Activated CD4-positive, CD25-positive, alpha-beta regulatory T cell treated with anti-CD3 and anti-CD28 coated beads, Interleukin-2, amount 50 U/mL, for 72 hours (primary cell): ENCODE data around the gene NISCH.

Experiments used
- DNase-seq: peaks from one replicate; pipeline ENCODE4 v3.0.0; 2021

NISCH gene

DNA sequence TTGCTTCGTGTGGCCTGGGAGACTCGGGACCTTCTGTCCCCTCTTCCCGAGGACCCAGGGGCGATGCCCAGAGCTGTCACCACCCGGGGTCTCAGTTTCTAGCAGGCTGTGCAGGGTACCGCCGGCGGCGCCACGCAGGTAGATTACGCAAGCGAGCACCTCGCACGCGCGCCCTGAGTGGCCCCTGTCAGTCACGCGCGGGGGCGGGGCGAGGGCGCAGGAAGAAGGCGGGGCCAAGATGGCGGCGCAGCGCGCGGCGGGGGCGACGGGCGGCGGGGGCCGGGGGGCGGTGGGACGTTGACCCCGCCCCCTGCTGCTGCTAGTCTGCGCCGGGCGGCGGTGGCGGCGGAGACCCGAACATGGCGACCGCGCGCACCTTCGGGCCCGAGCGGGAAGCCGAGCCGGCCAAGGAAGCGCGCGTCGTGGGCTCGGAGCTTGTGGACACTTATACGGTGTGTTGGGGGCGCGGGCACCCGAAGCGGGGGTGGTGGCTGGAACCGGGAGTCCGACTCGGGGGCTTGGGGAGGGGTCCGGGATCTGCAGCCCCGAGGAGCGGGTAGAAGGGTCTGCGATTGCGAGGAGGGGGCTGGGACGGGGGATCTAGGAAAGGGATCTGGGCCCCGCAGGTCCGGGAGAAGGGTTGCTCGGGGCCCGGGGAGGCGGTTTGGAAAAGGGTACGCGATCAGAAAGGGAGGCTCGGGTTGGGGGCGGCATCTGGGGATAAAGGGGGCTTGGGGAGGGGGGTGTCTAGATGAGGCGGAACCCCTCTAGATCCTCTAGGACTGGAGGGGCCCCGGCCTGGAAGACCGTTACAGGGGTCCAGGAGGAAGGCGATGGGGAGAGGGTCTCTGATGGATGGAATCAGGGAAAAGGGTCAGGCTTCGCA, at the start of gene NISCH:
TSS of gene NISCH (plus strand) at position 322 of the 886 bp plus-strand sequence. CDS start at position 360, 38 bp downstream.
- DNase-seq: peak; percentile 98

- no peak for DNase-seq
These were observed 49.2 kb upstream of the NISCH start for GRCh38 chr3:52406231-52406661.

DNA sequence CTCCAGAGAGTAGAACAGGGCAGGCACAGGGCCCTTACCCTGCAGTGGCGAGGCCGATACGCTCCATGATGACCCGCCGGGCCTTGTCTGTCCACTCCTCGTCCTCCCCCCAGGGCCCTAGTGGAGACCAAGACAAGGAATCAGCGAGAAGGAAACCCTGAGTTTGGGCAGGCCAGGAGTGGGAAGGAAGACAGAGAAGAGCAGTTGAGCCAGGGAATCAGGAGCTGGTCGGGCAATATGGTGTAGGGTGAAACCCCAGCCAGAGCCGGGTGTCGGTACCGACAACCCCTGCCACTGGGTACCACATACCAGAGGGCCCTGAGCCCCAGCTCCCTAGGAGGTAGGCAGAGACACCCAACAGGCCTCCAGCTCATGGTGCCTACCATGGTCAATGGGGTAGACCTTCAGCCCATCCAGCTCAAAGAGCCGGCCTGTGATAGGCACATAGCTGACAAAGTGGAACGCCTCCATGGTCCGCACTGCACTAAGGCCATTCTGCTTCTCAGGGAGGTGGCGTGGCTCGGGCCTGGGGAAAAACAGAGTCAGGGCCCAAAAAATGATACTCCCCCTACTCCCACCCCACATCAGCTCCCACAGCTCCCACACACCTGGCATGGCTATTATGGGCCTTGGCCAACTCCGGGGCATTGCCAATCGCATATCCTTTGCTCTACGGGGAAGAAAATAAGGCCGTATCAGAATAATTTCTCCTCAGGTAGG, 48.5 kb upstream of the NISCH start:
- DNase-seq: no peak

- DNase-seq: no peak
These were observed 47.6 kb upstream of the NISCH start for GRCh38 chr3:52407779-52408178.

DNA sequence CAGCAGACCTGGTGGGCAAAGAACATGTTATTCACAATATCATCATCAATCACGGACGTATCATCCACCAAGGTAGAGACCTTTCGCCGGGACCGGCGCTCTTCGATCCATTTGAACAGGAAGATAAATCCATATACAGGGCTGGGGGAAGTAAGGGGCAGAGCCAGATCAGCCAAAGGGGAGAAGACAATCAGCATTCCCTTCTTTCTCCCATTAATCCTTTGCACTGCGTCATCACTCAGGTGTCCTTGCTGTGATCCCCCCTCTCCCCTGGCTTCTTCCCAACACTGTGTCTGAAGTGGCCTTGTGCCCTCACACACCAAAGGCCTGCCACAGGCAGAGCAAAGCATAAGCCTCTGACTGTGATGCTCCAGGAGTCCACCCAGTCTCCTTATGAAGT, 46.9 kb upstream of the NISCH start:
- DNase-seq: no peak

DNA sequence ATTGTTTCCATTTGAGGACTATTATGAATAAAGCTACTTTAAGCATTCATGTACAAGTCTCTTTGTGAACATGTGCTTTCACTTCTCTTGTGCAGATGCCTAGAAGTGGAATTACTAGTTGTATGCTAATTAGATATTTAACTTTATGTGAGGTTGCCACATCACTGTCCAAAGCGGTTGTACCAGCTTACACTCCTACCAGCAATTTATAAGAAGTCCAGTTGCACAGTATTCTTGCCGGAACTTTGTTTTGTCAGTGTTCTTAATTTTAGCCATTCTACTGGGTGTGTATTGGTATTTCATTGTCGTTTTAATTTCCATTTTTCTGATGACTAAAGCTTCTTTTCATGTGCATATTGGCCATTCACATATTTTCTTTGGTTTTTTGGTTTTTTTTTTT, 39.6 kb upstream of the NISCH start:
- no peak for DNase-seq

GRCh38 chr3:52420388-52420787, 35.0 kb upstream of the NISCH start:
- DNase-seq: no peak

DNA sequence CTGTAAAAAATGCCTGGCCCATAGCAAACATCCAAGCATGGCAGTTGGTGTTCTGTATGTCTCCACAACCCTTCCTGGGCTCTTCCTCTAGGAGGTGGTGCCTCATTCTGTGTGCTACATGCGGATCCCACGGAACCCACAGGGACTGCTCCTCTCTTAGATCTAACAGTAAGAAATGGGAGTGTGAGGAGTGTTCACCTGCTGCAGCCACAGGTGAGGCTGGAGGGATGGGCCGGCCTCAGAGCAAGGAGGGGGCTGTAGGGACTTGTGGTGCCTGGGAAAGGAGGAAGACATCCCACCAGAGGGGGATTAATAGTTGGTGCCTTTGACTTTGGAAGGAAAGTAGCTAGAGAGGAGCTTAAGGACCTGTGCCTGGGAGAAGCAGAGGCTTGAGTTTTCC, 32.7 kb upstream of the NISCH start:
- no peak for DNase-seq

DNA sequence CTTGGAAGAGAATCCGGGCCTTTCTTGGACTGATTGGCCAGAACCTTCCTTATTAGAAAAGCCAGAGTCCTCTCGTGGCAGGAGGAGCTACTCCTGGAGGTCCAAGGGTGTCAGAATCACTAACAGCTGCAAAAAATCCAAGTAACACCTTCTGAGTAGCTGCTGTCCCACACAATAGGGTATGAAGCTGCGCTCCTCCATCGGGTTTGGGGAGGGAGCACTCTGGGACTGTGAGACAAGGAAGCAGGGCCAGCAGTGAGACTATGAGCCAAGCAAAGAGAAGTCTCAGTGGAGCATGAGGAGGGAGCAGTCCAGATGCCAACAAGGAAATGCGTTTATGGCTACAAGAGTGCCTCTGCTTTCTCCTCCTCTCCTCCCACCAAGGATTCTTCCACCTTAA, 32.2 kb upstream of the NISCH start:
- no peak for DNase-seq

DNA sequence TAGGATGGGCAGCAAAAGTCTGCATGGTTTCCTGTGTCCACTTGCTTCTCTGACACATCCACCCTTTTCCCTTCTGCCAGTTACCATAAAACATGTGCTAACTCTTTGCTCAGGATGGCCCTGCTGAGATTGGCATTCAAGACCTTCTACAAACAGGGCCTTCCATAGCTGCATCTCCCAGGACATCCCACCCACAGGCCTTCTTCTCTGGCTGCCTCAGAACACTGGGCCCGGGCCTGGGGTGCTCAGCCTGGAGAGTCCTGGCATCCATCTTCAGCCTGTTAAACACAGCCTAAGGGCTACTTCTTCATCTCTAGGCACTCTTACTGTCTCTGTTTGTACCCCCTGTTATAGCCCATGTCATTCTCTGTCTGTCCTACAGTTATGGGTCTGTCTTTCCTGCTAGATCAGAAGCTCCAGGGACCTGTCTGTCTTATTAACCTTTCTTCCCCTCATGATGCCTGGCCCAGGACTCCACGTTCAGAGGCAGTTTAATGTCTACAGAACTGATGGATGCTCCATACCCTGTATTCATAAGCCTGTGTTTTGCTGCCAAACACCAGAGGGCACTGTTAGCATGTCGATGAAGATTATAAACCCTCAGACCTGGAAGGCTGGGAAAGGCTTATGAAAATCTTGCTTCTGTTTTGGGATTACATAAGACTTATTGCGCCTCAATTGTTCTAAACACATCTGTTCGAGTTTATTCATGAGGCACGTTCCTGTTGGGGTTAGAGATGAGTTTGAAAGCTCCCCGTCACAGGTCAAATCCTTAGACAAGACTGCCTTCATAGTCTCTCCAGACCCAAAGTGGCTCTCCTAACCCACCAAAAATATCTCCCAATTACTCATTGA, 27.0 kb upstream of the NISCH start:
- DNase-seq: no peak

GRCh38 chr3:52429031-52429430, 26.4 kb upstream of the NISCH start:
- DNase-seq: no peak

DNA sequence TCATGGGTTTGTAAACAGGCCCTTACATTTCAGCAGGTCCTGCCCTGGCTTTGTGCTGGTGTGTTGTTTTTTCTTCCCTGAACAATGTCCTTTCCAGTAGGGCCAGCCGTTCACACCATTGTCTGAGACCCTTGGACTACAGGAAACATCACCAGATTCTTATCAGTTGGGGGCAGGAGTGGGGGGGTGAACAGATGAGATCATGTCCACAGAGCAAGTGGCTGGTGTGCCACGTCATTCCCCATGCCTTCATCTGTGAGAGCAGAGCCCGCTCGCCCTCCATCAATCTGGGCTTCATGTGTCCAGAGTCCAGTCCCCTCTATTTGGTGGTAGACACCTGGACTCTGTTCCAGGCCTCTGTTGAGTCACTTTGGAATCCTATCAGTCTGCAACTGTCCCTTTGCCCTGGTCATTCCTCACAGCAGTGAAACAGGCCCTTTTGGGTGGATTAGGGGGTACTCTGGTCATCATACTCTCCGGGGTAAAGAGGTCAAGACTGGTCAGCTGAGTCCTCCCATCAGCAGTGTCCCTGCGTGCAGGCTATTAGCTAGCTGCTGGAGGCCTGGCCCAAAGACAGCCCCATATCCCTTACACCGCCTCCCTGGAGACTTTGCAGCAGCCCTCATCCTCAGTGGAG, 25.5 kb upstream of the NISCH start:
- no peak for DNase-seq

DNA sequence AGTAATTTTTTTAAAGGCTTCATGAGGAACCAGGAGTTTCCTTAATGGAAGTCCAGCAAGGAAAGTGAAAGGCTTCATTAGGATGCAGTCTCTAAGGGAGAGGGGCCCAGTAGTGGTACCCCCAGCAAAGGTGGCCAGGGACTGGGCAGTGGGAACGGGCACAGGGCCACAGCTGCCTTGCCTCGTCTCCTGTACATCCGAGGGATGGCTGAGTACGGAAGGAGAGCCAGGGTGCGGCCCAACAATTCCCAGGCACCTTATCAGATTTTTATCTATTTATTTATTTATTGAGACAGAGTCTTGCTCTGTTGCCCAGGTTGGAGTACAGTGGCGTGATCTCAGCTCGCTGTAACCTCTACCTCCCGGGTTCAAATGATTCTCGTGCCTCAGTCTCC, 25.0 kb upstream of the NISCH start:
- no peak for DNase-seq

DNA sequence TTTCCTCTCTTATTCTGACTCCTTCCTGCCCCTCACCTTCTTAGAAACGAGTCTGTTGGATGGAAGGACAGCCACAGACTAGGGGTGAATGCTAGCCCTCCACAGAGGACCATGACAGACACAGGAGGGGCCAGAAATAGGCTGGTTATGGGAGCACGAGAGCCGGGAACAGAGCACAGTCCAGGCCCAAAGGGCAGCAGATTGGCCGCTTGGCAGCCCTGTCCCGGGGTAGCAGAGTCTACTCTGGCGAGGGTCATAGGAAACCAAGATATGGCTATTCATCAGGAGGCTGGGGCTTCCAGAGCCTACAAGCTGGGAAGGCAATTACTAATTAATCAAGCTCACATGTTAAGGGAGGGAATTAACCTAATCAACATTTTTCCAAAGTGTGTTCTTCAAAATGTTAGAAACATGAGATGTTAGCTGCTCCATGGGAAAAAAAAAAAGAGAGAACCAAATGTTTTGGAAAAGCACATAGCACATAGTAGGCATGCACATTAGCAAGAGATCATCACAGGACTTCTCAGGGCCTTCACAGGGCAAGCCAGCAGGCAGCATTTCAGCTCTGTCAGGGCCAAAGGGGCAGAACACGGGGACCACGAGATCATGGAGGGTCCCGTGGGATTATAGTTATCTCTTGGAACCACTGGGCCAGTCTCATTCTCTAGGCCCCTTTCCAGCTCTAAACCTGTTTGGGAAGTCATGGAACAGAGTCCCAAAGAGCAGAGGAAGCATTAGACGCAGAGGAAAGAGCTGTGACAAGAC, 23.8 kb upstream of the NISCH start:
- no peak for DNase-seq

GRCh38 chr3:52432225-52432624, 23.2 kb upstream of the NISCH start:
- DNase-seq: no peak

GRCh38 chr3:52432691-52433141, 22.7 kb upstream of the NISCH start:
- DNase-seq: no peak

GRCh38 chr3:52433328-52433995, 21.9 kb upstream of the NISCH start:
- DNase-seq: peak; percentile 23

GRCh38 chr3:52433996-52434479, 21.4 kb upstream of the NISCH start:
- DNase-seq: peak; percentile 22

- DNase-seq: no peak
These were observed 20.8 kb upstream of the NISCH start for GRCh38 chr3:52434491-52435115.
